Neural cell (in vitro differentiated cells): ENCODE measurements around the gene FOCAD. TPM values are rescaled to one million over a fixed set of nuclear protein-coding genes. Genes with fewer than 3 reads are reported as not detected.

Experiments used
- H2AFZ ChIP-seq: fragments of 200-600, 300-800 bp; sonication (generic), shearing (Covaris generic); 2 replicates; pipeline ENCODE4 v1.6.0; 2014; ENCODE audit warnings: low read depth, mild to moderate bottlenecking, antibody characterized with exemption, low read length, moderate library complexity
- H3F3A ChIP-seq: fragments of 200-600 bp; shearing (Covaris generic); 2 replicates; pipeline ENCODE4 v1.6.1; 2016; ENCODE audit warnings: mild to moderate bottlenecking, moderate library complexity, mixed read lengths, antibody characterized with exemption, low read length; ENCODE audit not compliant: insufficient read depth, poor library complexity, severe bottlenecking
- H3K27ac ChIP-seq: fragments of 200-600, 300-800 bp; sonication (generic), shearing (Covaris generic); 2 replicates; pipeline ENCODE4 v1.5.1; 2014; ENCODE audit warnings: mild to moderate bottlenecking, low read length, moderate library complexity
- H3K27me3 ChIP-seq: fragments of 300-800, 200-600 bp; sonication (generic), shearing (Covaris generic); 2 replicates; pipeline ENCODE4 v1.6.0; 2014; ENCODE audit warnings: mild to moderate bottlenecking, low read depth, low read length, moderate library complexity; ENCODE audit not compliant: insufficient read depth
- H3K36me3 ChIP-seq: fragments of 300-800, 200-600 bp; sonication (generic), shearing (Covaris generic); 2 replicates; pipeline ENCODE4 v1.5.1; 2014; ENCODE audit warnings: mild to moderate bottlenecking, antibody characterized with exemption, low read length, moderate library complexity; ENCODE audit not compliant: insufficient read depth
- H3K4me2 ChIP-seq: fragments of 300-800, 200-600 bp; sonication (generic), shearing (Covaris generic); 2 replicates; pipeline ENCODE4 v1.6.0; 2014; ENCODE audit warnings: mild to moderate bottlenecking, low read length
- H3K4me3 ChIP-seq: fragments of 300-800, 200-600 bp; sonication (generic), shearing (Covaris generic); 2 replicates; pipeline ENCODE4 v1.5.1; 2014; ENCODE audit warnings: mild to moderate bottlenecking, low read length, moderate library complexity
- H3K79me2 ChIP-seq: fragments of 200-600 bp; shearing (Covaris generic); replicated peaks from 2 replicates; pipeline ENCODE4 v1.6.0; 2014; ENCODE audit warnings: mild to moderate bottlenecking, low read length, moderate library complexity; ENCODE audit not compliant: insufficient read depth
- H3K9ac ChIP-seq: fragments of 300-800, 200-600 bp; sonication (generic), shearing (Covaris generic); 2 replicates; pipeline ENCODE4 v1.6.1; 2016; ENCODE audit warnings: mild to moderate bottlenecking, low read length, mixed read lengths
- H3K9me2 ChIP-seq: fragments of 200-600 bp; shearing (Covaris generic); 2 replicates; pipeline ENCODE4 v1.6.1; 2016; ENCODE audit warnings: mild to moderate bottlenecking, low read length, mixed read lengths; ENCODE audit not compliant: insufficient read depth
- H3K9me3 ChIP-seq: fragments of 200-600, 300-800 bp; sonication (generic), shearing (Covaris generic); 2 replicates; pipeline ENCODE4 v1.6.1; 2016; ENCODE audit warnings: mild to moderate bottlenecking, mixed run types, low read length, moderate library complexity, mixed read lengths
- H4K20me1 ChIP-seq: fragments of 200-600 bp; shearing (Covaris generic); 2 replicates; pipeline ENCODE4 v1.6.1; 2016; ENCODE audit warnings: mild to moderate bottlenecking, mixed run types; ENCODE audit not compliant: insufficient read depth
- CTCF ChIP-seq: fragments of 450-650 bp; IDR thresholded peaks from 2 replicates; pipeline ENCODE4 v1.5.1; 2014; ENCODE audit warnings: antibody characterized with exemption, mild to moderate bottlenecking, moderate library complexity; ENCODE audit not compliant: poor library complexity, severe bottlenecking
- EP300 ChIP-seq: fragments of 450-650 bp; conservative IDR thresholded peaks from 2 replicates; pipeline ENCODE4 v1.6.1; 2014; ENCODE audit warnings: antibody characterized with exemption, mild to moderate bottlenecking, moderate library complexity; ENCODE audit not compliant: poor library complexity, severe bottlenecking
- EZH2 ChIP-seq: fragments of 200-600, 300-800 bp; shearing (Covaris generic), sonication (generic); IDR thresholded peaks from 2 replicates; pipeline ENCODE4 v1.6.1; 2014; ENCODE audit warnings: antibody characterized with exemption, low read length, borderline replicate concordance, mild to moderate bottlenecking; ENCODE audit not compliant: insufficient read depth, poor library complexity, severe bottlenecking
- MXI1 ChIP-seq: fragments of 450-650 bp; conservative IDR thresholded peaks from 2 replicates; pipeline ENCODE4 v1.6.1; 2014; ENCODE audit warnings: antibody characterized with exemption, mild to moderate bottlenecking; ENCODE audit not compliant: poor library complexity, severe bottlenecking
- POLR2AphosphoS5 ChIP-seq: IDR thresholded peaks from 2 replicates; pipeline ENCODE4 v1.6.1; 2012
- RAD21 ChIP-seq: fragments of 450-650 bp; conservative IDR thresholded peaks from 2 replicates; pipeline ENCODE4 v1.6.1; 2014; ENCODE audit warnings: antibody characterized with exemption, mild to moderate bottlenecking, moderate library complexity
- SMC3 ChIP-seq: fragments of 450-650 bp; conservative IDR thresholded peaks from 2 replicates; pipeline ENCODE4 v1.6.1; 2014; ENCODE audit warnings: antibody characterized with exemption, mild to moderate bottlenecking, moderate library complexity; ENCODE audit not compliant: poor library complexity
- TAF1 ChIP-seq: IDR thresholded peaks from 2 replicates; pipeline ENCODE4 v1.6.1; 2012; ENCODE audit warnings: low read depth
- polyA plus RNA-seq: library from polyadenylated mRNA; depleted of rRNA; stranded (reverse); fragments of >200 nt; gene quantifications from 2 replicates; pipeline ENCODE4 v1.2.3, GENCODE V29; 2014
- TF ChIP-seq, protein P1 (sequence below): IDR thresholded peaks from 2 replicates; pipeline ENCODE4 v1.6.1; 2012; ENCODE audit warnings: borderline replicate concordance

The FOCAD gene
- polyA plus RNA-seq, 1 donor from 2014 or later: 23.5 TPM

DNA sequence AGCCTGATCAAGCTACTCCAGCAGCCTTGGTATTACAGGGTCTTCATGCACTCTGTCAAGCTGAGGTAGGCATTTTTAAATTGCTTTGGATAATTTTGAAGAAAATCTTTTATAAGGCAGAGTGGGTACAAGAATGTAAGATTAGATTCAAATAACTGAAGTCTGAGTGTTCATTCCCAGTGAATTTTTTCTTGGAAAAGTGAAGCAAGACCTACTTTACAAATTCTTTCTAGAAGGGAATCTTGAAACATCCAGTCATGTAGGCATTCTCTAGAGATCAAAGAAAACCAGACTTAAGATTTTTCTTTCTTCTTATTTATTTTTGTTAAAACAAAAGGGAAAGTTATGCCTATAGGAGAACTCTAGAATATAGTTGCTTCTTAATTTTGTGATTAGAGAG is 139.0 kb downstream of the FOCAD start:
- Histone ChIP-seq H4K20me1 (no peaks in the 10 kb centered on the region), H2AFZ (no peak overlapping the region), H3K27ac (no peak overlapping the region), H3F3A (no peaks in the 10 kb centered on the region), H3K4me3 (no peak overlapping the region), H3K27me3 (no peaks in the 10 kb centered on the region), H3K36me3 (no peaks in the 10 kb centered on the region), H3K9me3 (no peaks in the 10 kb centered on the region), H3K9me2 (no peaks in the 10 kb centered on the region), H3K4me2 (no peak overlapping the region), H3K79me2 (no peaks in the 10 kb centered on the region), H3K9ac (no peak overlapping the region)
- TF ChIP-seq TAF1 (no peak), CTCF (no peak), EP300 (no peak), SMC3 (no peak), MXI1 (no peak), EZH2 (no peak), POLR2AphosphoS5 (no peak), RAD21 (no peak)
- TF ChIP-seq, protein P1, sequence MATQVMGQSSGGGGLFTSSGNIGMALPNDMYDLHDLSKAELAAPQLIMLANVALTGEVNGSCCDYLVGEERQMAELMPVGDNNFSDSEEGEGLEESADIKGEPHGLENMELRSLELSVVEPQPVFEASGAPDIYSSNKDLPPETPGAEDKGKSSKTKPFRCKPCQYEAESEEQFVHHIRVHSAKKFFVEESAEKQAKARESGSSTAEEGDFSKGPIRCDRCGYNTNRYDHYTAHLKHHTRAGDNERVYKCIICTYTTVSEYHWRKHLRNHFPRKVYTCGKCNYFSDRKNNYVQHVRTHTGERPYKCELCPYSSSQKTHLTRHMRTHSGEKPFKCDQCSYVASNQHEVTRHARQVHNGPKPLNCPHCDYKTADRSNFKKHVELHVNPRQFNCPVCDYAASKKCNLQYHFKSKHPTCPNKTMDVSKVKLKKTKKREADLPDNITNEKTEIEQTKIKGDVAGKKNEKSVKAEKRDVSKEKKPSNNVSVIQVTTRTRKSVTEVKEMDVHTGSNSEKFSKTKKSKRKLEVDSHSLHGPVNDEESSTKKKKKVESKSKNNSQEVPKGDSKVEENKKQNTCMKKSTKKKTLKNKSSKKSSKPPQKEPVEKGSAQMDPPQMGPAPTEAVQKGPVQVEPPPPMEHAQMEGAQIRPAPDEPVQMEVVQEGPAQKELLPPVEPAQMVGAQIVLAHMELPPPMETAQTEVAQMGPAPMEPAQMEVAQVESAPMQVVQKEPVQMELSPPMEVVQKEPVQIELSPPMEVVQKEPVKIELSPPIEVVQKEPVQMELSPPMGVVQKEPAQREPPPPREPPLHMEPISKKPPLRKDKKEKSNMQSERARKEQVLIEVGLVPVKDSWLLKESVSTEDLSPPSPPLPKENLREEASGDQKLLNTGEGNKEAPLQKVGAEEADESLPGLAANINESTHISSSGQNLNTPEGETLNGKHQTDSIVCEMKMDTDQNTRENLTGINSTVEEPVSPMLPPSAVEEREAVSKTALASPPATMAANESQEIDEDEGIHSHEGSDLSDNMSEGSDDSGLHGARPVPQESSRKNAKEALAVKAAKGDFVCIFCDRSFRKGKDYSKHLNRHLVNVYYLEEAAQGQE: no peak

- Histone ChIP-seq H3K79me2 (no peaks in the 10 kb centered on the region), H3K27me3 (no peaks in the 10 kb centered on the region), H3K9ac (no peak overlapping the region), H3K4me2 (no peak overlapping the region), H4K20me1 (no peaks in the 10 kb centered on the region), H3K9me3 (no peaks in the 10 kb centered on the region), H2AFZ (no peak overlapping the region), H3K4me3 (no peak overlapping the region), H3F3A (no peaks in the 10 kb centered on the region), H3K9me2 (no peaks in the 10 kb centered on the region), H3K36me3 (no peaks in the 10 kb centered on the region), H3K27ac (no peak overlapping the region)
- no peak for TF ChIP-seq EP300
- no peak for TF ChIP-seq MXI1
- TF ChIP-seq, protein P1: no peak
These were observed 147.0 kb downstream of the FOCAD start for GRCh38 chr9:20831028-20831427.
